Memory B cell (primary cell): ENCODE data around the gene SPATA6L.

Experiments
- ATAC-seq: fragments of 150-1000 bp; cut with Tn5 transposase; 2 replicates; pipeline ENCODE4 v1.10.0; 2021; ENCODE audit warnings: low read depth, mild to moderate bottlenecking, moderate library complexity
- DNase-seq, 2 donors: peaks; one replicate each; pipeline ENCODE4 v3.0.0; 2022; ENCODE audit warnings: low spot score in 2 of 2
- H3K27ac Mint-ChIP-seq: one replicate; pipeline ENCODE4 v1.8.0; 2022; ENCODE audit warnings: mild to moderate bottlenecking, moderate library complexity, mixed read lengths
- H3K27me3 Mint-ChIP-seq: one replicate; pipeline ENCODE4 v1.8.0; 2022; ENCODE audit warnings: mixed read lengths
- H3K36me3 Mint-ChIP-seq: one replicate; pipeline ENCODE4 v1.8.0; 2022; ENCODE audit warnings: mild to moderate bottlenecking, mixed read lengths
- H3K4me1 Mint-ChIP-seq: one replicate; pipeline ENCODE4 v1.8.0; 2022; ENCODE audit warnings: mixed read lengths
- H3K4me3 Mint-ChIP-seq: one replicate; pipeline ENCODE4 v1.8.0; 2022; ENCODE audit warnings: mild to moderate bottlenecking, moderate library complexity, mixed read lengths
- H3K9me3 Mint-ChIP-seq: one replicate; pipeline ENCODE4 v1.8.0; 2022; ENCODE audit warnings: mixed read lengths

Gene SPATA6L

DNA sequence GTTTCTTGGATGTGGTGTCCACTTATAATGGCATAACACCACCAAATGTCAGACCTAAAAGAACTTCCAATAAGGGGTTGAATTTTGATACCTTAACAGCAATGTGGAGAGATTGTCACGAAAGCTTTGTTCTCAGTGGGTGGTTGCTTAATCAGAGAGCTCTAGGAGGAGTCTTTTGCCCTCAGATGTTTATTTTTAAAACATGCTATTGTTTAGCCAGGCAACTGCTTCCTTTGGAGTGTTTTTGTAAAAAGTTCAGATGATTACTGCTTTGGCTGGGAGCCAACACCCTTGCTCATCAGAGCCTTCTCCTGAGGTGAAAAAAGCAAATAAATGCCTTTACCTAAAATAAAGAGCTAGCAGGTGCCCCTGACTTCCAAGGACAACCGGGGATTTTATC lies 111.0 kb downstream of the SPATA6L start:
- H3K36me3 Mint-ChIP-seq, result no peaks in the 10 kb centered on the region
- no peak for ATAC-seq
- H3K4me1 Mint-ChIP-seq, result peaks cover 12% of the 10 kb centered on the region
- H3K27me3 Mint-ChIP-seq, result peaks cover 4% of the 10 kb centered on the region
- H3K4me3 Mint-ChIP-seq, result no peak overlapping the region
- no peak for DNase-seq
- no peak overlapping the region for H3K27ac Mint-ChIP-seq
- H3K9me3 Mint-ChIP-seq, result no peaks in the 10 kb centered on the region

DNA sequence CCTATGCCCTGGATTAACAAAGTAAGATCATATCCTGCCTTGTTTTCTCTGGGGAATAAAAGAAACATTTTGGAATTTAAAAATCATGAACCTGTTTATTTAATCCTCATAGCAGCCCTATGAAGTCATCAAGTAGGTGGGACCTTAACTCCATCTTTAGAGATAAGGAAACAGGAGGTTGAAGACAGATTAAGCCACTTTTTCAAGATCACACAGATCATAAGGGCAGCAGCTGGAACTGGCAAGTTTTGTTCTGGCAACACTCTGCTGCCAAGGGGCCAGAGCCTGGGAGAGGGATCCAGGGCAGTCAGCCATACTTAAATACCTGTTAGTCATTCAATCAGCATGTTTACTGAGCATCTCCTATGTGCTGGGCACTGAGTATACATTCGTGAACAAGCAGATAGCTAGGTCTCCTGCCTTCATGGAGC lies 112.3 kb downstream of the SPATA6L start:
- ATAC-seq, result no peak
- no peaks in the 10 kb centered on the region for H3K36me3 Mint-ChIP-seq
- H3K27me3 Mint-ChIP-seq, result peaks cover 8% of the 10 kb centered on the region
- H3K4me3 Mint-ChIP-seq, result no peak overlapping the region
- H3K4me1 Mint-ChIP-seq, result peaks cover 1% of the 10 kb centered on the region
- H3K27ac Mint-ChIP-seq, result no peak overlapping the region
- no peaks in the 10 kb centered on the region for H3K9me3 Mint-ChIP-seq
- no peak for DNase-seq

DNA sequence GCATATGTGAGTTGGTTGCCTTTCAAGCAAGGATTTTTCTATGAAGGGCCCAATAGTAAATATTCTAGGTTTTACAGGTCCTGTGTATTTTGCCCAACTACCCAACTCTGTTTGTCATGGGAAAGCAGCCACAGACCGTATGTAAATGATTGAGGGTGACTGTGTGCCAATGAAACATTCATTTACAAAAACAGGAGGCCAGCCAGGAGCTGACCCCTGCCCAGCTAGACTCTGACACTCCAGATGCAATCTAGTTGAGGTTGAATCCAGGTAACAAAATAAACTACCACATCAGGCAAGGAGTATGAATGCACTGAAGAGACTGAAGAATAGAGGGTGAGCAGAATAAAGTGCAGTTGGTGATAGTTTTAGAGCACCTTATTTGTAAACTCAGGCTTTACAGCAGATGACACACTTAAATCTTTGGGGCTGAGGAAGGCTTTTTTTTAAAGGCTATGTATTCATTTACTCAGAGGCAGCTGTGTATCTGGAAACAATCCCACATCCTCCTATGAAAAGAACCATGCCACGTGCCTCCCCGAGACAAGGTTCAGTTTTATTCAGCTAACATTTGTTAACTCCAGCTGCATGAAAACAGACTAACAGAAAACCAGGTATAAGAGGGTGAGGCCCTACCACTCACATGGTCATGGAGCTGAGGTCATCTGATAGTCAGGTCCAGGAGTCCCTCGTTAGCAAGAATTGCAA lies 115.3 kb downstream of the SPATA6L start:
- no peak for ATAC-seq
- H3K4me3 Mint-ChIP-seq, result no peak overlapping the region
- no peaks in the 10 kb centered on the region for H3K36me3 Mint-ChIP-seq
- H3K4me1 Mint-ChIP-seq, result no peaks in the 10 kb centered on the region
- peaks cover 8% of the 10 kb centered on the region for H3K27me3 Mint-ChIP-seq
- H3K27ac Mint-ChIP-seq, result no peak overlapping the region
- DNase-seq, result no peak
- H3K9me3 Mint-ChIP-seq, result no peaks in the 10 kb centered on the region

DNA sequence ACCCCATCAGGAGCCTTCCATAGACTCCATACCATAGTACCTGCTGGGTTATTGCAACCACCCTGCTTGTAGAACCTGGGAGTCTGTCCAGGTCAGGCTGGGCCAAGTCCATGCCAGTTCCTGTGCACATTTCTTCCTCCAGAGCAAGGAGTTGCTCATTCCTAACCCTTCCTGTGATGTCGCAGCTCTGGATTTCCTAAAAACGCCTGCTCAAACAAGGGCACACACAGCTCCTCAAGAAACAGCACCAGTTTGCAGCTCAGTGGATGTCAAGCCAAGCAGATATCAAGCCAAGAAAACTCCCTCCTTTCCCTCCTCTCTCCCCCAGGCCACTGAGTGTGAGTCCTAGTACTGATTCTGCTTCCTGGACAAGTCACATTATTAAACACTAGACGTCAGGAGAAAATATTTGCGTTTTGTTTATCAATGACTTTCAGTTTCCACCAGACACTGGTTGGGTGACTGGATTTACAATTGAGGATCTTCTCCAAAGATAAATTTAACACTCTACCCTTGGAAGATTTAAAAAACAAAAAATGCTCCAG lies 116.5 kb downstream of the SPATA6L start:
- Mint-ChIP-seq H3K27ac (no peak overlapping the region), H3K4me3 (no peak overlapping the region), H3K27me3 (peaks cover 9% of the 10 kb centered on the region), H3K4me1 (no peaks in the 10 kb centered on the region), H3K9me3 (peaks cover 1% of the 10 kb centered on the region), H3K36me3 (no peaks in the 10 kb centered on the region)
- DNase-seq (no peak), ATAC-seq (no peak)

DNA sequence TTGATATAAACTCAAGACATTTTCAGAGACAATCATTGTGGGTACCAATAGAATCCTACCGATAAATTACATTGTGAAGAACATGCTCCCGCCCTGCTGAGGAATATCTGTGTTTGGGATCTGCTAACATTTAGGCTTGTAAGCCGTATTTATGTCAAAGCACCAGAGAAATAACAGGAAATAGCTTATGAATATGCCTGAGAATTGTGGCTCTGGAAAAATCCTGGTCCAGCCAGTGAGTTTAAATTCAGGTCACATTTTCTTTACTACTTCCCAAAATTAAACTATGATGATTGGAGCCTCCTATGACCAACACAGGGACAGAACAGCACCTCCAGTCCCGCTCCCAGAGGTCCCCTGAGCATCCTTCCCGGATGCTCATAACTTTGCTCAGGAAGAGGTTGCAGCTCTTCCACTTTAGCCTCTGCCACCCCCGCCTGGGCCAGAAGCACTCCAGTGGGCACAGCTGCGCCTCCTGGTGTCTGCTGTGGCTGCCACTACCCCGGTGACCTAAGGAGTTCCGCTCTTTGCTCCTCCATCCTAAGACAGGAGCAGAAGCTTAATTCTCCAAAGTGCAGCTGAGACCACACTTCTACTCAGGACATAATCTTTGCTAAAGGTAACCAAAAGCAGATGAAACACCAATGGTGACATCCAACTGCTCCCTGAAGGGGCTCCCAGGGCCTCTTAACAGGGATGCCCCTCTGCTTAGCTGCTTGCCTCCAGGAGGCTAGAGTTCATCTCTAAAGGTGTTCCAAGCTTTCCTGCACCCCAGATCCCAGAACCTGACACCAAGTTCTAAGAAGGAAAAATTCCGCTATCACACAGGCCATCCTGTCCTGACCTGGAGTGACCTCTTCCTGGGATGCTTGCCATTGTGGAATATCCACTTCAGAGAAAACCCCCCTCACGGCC lies 117.2 kb downstream of the SPATA6L start:
- Mint-ChIP-seq H3K36me3 (no peaks in the 10 kb centered on the region), H3K27ac (no peak overlapping the region), H3K4me3 (no peak overlapping the region), H3K27me3 (peaks cover 7% of the 10 kb centered on the region), H3K9me3 (peaks cover 1% of the 10 kb centered on the region), H3K4me1 (no peaks in the 10 kb centered on the region)
- ATAC-seq (no peak), DNase-seq (no peak)
